H54 (cell line): ENCODE results near the gene HIBADH.
"Not testable (repeated sequence)": the region's sequence is repeated elsewhere in the genome, so short reads cannot be mapped to it uniquely, and the experiment has no call there.

ENCODE experiments used
- DNase-seq: peaks from one replicate; pipeline ENCODE4 v3.0.0; 2011; ENCODE audit warnings: low spot score, mixed read lengths; ENCODE audit not compliant: insufficient read length
- FAIRE-seq: peaks from 3 replicates; lab custom pipeline; 2011; peaks lifted over from hg19 to GRCh38; lab: Jason Lieb, UNC
- POLR2A ChIP-seq: IDR thresholded peaks from 2 replicates; pipeline ENCODE4 v1.6.1; 2011; ENCODE audit warnings: low read depth, mild to moderate bottlenecking, low read length

HIBADH gene

DNA sequence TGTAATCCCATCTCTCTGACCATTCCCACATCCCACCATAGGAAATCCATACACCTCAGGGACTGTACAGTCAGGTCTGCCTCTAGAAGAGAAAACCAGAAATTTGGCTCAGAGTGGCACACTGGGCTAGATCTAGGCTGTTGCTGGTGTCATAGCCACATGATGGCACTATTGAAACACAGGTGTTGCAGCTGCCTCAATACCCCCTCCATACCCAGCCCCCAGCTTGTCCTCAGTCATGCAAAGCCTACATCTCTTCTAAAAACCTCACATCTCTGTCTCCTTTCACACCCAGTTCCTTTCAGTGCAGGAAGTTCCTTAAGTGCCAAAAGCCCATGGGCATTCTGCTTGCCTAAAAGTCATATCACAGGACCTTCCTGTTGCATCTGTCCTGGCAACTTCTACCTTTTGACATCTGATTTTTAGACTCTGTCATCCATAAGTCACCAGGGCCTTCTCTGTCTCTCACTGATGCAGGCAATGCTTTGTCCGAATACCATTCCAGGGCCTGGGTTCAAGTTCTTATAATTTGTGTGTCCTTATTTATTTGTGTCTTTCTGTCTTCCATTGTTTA, 27.0 kb upstream of the HIBADH start:
- DNase-seq (no peak), FAIRE-seq (peak; percentile 88)
- TF ChIP-seq POLR2A, result no peak

DNA sequence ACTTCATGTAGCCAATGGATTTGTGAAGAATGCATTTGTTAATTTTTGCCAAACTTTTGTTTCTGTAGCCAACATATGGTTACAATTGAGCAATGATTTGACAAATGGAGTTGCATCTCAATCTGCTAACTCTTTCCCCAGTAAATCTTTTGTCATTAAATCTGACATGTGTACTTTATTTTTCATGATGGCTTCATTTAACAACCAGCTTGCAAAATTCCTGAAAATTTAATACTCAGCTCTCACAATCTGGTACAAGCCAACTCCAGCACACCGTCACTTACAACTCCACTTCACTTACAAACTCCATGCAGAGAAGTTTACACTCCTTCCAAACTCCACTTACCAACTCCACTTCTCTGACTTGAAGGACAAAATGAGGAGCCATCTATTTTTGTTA, 26.5 kb upstream of the HIBADH start:
- no peak for DNase-seq
- no peak for FAIRE-seq
- no peak for TF ChIP-seq POLR2A

DNA sequence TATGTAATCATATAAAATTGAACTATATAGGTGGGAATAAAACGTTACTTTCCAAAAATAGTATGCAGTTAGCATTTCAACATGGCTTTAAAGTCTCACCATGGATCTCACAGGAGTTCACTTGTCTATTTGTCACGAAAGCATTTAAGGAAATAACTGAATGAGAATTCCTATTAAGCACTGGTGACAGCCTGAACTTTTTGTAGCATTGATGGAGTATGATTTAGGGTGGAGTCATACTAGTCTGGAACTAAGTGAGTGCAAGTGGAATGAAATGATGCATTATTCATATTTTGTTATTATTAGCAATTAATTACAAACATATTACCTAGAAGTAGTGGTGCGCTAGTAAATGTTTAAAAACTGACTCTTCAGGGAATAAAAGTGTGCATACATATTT, 26.0 kb upstream of the HIBADH start:
- DNase-seq (no peak), FAIRE-seq (no peak)
- no peak for TF ChIP-seq POLR2A

DNA sequence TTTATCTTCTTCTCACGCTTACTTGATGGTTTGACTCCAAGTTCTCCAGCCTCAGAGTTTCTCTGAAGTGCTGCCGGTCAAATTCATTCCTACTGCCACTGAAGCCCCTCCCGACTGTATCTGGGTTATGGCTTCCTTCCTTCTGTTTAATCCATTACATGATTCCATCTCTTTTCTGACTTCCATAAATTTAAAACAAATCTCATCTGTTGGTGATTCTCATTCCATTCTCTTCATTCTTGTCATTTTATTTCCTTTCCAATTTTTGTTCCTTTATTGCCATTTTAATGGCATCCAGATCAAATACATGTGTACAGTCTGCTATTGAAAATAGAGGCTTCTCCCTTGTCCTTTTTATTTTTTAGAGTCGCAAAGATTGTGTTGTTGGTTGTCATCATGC, 25.4 kb upstream of the HIBADH start:
- FAIRE-seq, result no peak

DNA sequence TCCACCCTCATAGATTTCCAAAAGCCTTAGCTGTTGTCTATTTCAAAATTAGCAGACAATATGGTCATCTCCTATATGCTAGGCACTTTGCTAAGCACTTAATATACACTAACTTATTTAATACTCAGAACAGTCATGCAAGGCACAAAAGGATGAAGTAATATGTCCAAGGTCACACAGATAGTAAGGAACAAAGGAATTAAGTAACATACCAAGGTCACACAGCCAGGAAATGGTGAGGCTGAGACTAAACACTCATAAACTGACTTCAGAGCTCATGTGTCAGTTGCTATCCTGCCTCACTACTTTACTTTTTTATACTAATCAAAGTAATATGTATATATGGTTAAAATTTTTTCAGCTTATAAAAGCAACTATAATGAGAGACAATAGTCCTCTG, 23.6 kb upstream of the HIBADH start:
- DNase-seq (no peak), FAIRE-seq (no peak)
- no peak for TF ChIP-seq POLR2A

More for the DNA sequence above, 25.4 kb upstream of the HIBADH start:
- no peak for DNase-seq
- TF ChIP-seq POLR2A, result no peak

DNA sequence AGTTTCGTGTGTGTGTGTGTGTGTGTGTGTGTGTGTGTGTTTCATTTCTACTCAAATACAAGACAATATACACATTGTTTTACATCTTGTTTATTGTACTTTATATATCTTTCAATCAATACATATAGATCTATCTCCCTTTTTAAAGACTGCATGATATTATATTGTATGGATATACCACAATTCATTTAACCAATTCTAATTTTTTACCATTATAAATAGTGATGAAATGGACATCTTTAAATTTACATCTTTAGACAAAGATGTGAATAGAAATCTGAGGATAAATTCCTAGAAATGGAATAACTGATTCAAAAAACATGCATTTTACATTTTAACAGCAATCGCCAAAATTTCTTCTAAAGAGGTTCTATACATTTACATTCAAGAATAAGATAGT, 23.2 kb upstream of the HIBADH start:
- FAIRE-seq, result no peak
- DNase-seq, result no peak
- no peak for TF ChIP-seq POLR2A

DNA sequence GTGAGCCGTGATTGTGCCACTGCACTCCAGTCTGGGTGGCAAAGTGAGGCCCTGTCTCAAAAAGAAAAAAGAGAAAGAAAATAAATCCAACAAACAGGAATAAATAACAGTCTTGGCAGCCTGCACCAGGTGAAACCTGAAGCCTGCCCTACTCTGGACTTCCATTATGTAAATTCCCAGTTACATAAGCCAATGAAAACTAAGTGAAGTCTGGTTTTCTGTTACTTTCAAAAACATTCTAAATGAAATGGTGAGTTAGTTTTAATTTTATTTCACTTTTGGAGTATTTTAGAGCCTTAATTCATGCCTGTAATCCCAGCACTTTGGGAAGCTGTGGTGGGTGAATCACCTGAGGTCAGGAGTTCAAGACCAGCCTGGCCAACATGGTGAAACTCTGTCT, 22.5 kb upstream of the HIBADH start:
- no peak for TF ChIP-seq POLR2A
- FAIRE-seq (no peak), DNase-seq (no peak)

DNA sequence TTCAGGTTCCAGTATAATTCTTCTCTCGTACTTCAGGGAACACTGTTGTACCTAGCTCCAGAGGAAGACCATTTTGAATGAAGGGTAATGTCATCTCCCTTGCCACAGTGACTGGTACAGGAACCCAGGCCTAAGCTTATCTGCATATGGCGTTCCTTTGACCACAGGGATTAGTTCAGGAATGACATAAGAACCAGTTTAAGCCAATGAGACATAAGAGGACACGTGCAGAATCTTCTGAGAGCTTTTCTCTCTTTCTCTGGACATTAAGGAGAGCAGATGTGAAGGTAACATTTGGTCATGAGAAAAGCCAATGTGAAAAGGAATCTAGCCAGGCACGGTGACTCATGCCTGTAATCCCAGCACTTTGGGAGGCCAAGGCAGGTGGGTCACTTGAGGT, 21.8 kb upstream of the HIBADH start:
- FAIRE-seq, result no peak
- no peak for DNase-seq
- TF ChIP-seq POLR2A, result no peak

DNA sequence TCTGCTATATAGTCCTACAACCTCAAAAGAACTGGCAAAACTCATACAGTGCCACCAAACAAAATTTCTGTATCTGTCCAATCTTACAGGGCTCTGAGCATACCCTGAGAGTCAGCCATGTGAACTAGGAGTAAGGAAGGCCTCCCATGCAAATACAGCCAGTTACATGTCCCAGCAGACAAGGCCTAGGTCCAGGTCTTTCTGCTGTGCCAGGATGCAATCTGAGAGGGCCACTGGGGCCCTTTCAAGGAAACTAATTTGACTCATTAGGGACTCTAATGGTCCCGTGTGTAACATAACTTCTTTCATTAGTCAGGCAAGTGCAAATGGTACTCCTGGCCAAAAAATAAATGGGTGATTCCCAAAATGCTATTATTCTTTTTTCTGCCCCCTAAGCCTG, 17.9 kb upstream of the HIBADH start:
- TF ChIP-seq POLR2A, result no peak
- no peak for DNase-seq

DNA sequence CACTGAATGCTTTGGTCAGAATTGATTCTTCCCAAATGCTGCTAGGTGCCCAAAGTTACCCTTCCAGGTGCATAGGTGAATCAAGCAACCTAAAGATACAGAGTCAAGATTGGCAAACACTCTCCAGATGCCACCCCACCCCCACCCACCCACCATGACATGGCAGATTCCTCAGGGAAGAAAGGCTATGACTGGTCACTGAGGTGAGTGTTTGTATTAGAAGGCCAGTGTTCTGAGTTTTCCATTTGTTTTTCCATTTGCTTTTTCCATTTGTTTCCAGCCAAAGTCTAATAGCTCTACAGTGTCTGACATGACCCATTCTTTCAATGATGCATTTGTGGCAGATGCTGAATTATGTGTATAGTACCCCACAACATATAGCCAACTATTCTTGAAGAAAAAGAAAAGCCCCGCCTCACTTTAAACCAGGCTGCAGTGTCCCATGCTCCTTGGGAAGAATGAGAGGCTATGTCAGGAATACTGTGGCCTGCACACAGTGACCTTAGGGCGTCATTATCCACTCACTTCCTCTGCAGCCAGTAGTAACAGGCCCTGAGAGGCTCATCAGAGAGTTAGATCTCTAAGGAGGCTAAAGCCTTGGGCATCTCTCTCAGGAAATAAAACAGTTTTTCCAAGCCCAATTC, 16.1 kb upstream of the HIBADH start:
- FAIRE-seq (peak; percentile 48), DNase-seq (no peak)
- TF ChIP-seq POLR2A, result no peak

More for the DNA sequence above, 17.9 kb upstream of the HIBADH start:
- FAIRE-seq, result no peak

DNA sequence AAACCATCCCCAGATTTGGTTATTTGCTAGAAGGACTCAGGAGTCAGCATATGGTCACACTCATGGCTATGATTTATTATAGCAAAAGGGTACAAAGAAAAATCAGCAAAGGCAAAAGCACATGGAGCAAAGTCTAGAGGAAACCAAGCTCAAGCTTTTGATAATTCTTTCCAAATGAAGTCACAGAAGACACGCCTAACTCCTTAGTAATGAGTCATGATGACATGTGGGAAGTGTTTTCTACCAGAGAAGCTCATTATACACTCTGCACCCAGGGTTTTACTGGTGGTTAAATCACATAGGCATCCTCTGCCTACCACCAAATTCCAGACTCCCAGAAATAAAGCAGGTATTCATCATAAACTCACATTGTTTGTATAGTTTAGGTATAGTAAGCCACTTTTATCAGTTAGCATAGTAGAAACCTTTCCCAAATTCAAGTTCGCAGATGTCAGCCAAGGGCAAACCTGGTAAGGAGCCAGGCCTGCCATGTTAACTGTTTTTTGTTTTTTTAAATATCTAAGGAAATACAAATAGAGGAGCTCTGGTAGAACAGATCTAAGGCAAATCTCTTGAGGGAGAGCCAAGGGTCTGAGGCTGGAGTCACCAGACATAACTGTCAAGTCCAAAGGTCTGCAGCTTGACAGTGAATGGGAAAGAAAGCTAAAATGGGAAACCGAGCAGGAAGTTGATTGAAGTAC, 15.4 kb upstream of the HIBADH start:
- FAIRE-seq (peak; percentile 95), DNase-seq (peak; percentile 74)
- no peak for TF ChIP-seq POLR2A

DNA sequence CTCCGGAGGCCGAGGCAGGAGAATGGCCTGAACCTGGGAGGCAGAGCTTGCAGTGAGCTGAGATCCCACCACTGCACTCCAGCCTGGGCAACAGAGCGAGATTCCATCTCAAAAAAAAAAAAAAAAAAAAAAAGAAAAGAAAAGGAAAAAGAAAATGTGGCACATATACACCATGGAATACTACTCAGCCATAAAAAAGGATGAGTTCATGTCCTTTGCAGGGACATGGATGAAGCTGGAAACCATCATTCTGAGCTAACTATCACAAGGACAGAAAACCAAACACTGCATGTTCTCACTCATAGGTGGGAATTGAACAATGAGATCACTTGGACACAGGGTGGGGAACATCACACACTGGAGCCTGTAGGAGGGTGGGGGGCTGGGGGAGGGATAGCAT, 11.4 kb upstream of the HIBADH start:
- FAIRE-seq, DNase-seq: not testable (repeated sequence)

DNA sequence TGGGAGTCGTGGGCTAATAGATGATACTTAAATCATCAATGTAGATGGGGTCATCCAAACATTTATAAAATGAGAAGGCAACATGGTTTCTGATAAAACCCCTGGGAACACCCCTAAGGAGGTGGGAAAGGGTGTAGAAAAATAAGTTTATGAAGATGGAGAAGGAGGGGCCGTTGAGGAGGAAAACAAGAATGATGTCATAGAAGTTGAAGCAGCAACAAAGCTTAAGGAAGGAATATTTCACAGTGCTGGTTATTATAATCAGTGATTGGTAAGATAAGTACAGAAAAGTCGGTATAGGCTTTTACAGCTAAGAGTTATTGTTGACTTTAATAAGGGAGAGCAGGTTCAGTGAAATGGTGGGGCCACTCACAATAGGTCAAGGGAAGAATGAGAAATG, 9.0 kb upstream of the HIBADH start:
- DNase-seq, result no peak
- FAIRE-seq, result no peak
- TF ChIP-seq POLR2A, result no peak

DNA sequence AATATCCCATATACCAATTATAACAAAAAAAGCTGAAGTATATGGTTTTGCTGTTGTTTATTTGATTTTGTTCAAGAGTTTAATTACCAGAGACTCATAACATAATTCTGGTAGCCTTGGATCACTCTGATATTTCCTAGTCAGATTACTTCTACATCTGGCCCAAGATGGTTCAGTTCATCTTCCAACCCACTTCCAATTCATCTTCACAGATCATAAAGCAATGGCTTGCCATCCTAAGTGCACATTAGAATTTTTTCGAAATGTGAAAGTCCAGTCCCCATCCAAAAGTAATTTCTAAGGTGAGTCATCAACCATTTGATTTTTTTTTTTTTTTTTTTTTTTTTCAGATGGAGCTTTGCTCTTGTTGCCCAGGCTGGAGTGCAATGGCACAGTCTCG, 8.0 kb upstream of the HIBADH start:
- no peak for FAIRE-seq
- TF ChIP-seq POLR2A, result no peak
- DNase-seq, result no peak

DNA sequence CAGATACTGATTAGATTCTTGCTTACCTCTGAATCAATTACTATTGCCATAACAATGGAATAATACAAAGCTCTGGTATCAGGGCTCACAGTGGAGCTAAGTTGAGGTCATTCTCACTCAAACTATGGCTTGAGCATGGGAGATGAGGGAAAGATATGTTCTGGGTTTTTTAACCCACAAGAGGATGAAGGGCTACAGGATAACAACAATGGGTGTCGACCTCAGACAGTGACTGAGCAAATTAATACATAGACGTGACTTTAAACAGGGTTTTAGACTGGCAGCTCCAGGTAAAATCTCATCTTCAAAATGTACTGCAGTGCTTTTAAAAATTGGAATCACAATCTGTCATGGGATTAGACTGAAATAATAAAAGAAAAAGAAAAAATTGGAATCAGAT, 7.5 kb upstream of the HIBADH start:
- no peak for TF ChIP-seq POLR2A
- FAIRE-seq (no peak), DNase-seq (no peak)
